Mammary epithelial cell (primary cell): ENCODE data around the gene PRICKLE3.

Source experiments
- CTCF ChIP-seq, 2 donors: IDR thresholded peaks in 1 of 2; conservative IDR thresholded peaks in 1 of 2; 2 replicates each; pipeline ENCODE4 v1.5.1; 2011 to 2012; ENCODE audit warnings: inconsistent platforms in 2 of 2, low read length in 2 of 2, mild to moderate bottlenecking in 2 of 2, control low read depth in 1 of 2, low read depth in 1 of 2; ENCODE audit not compliant: insufficient read depth in 1 of 2; ENCODE audit errors: extremely low read depth in 1 of 2
- EZH2 ChIP-seq: IDR thresholded peaks from 2 replicates; pipeline ENCODE4 v1.6.1; 2012; ENCODE audit warnings: low read length, inconsistent platforms, borderline replicate concordance

DNA sequence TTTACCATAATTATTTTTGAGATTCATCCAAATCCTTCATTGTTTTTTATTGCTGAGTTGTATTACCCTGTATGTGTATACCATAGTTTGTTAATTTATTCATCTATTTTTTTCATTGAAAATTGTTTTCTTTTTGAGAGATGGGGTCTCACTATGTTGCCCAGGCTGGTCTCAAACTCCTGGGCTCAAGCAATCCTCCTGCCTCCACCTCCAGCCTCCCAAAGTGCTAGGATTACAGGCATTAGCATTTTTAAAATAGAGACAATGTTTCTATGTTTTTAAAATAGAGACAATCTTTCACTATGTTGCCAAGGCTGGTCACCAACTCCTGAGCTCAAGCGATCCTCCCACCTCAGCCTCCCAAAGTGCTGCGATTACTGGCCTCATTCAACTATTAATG lies 25.3 kb downstream of the PRICKLE3 start:
- TF ChIP-seq CTCF (conservative IDR thresholded peaks at IDR 0.05 in 1 of 2, IDR thresholded peaks at IDR 0.05 in 1 of 2; ENCODE audit: extremely low read depth in 1 of 2, insufficient read depth in 1 of 2, low read depth in 1 of 2, low read length in 2 of 2), result no peak
- no peak for TF ChIP-seq EZH2
